Measurements from ENCODE around the gene XAF1. TPM values are rescaled to one million over a fixed set of nuclear protein-coding genes. Genes with fewer than 3 reads are reported as not detected.

XAF1 gene
- total RNA-seq, 1 donor from 2014 or later: 18.6 TPM

DNA sequence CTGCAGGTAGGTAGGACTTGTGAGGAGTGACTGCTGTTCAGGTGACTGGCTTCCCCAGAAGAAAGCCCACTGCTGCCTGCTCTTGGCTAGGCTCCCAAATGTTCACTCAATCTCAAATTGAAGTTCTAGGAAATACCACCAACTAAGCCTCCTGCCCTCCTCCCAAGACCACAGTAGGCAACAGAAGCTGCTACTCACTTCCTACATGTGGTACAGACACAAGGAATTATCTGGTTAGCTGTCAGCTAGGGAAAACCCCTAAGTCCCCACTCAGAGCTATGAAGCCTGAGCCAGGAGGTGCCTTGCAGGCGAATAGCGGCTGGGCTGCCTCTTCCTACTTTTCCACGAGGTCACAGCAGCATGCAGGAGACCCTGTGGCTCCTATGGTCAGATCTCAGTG, 25.0 kb downstream of the XAF1 start:
- Histone ChIP-seq H3K27me3 (ENCODE audit: low read depth) (peaks cover 50% of the 10 kb centered on the region), H3K36me3 (no peaks in the 10 kb centered on the region), H3K4me1 (peaks cover 4% of the 10 kb centered on the region), H3K4me3 (no peak overlapping the region), H3K9me3 (replicated peaks) (peaks cover 43% of the 10 kb centered on the region), H3K27ac (replicated peaks) (no peak overlapping the region)
- intact Hi-C loops (cut with micrococcal nuclease): no loop called here
- TF ChIP-seq, protein P1, sequence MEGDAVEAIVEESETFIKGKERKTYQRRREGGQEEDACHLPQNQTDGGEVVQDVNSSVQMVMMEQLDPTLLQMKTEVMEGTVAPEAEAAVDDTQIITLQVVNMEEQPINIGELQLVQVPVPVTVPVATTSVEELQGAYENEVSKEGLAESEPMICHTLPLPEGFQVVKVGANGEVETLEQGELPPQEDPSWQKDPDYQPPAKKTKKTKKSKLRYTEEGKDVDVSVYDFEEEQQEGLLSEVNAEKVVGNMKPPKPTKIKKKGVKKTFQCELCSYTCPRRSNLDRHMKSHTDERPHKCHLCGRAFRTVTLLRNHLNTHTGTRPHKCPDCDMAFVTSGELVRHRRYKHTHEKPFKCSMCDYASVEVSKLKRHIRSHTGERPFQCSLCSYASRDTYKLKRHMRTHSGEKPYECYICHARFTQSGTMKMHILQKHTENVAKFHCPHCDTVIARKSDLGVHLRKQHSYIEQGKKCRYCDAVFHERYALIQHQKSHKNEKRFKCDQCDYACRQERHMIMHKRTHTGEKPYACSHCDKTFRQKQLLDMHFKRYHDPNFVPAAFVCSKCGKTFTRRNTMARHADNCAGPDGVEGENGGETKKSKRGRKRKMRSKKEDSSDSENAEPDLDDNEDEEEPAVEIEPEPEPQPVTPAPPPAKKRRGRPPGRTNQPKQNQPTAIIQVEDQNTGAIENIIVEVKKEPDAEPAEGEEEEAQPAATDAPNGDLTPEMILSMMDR (IDR thresholded peaks at IDR 0.05; ENCODE audit: borderline replicate concordance): no peak
- no peak for DNase-seq

DNA sequence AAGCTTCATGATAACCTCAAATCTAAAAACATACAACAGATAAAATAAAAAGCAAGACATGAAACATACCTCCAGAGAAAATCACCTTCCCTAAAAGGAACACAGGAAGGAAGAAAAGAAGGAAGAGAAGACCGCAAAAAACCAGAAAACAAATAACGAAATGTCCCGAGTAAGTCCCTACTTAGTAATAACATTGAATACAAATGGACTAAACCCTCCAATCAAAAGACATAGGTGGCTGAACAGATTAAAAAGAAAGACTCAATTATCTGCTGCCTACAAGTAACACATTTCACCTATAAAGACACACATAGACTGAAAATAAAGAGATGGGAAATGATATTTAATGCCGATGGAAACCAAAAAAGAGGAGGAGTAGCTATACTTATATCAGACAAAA, 26.4 kb downstream of the XAF1 start:
- intact Hi-C loops (cut with micrococcal nuclease): no loop called here
- Histone ChIP-seq H3K27ac (replicated peaks) (no peak overlapping the region), H3K9me3 (replicated peaks) (peaks cover 44% of the 10 kb centered on the region), H3K27me3 (ENCODE audit: low read depth) (peaks cover 41% of the 10 kb centered on the region), H3K36me3 (no peaks in the 10 kb centered on the region), H3K4me3 (no peak overlapping the region), H3K4me1 (no peaks in the 10 kb centered on the region)
- DNase-seq: no peak
- TF ChIP-seq, protein P1 (IDR thresholded peaks at IDR 0.05; ENCODE audit: borderline replicate concordance): no peak

DNA sequence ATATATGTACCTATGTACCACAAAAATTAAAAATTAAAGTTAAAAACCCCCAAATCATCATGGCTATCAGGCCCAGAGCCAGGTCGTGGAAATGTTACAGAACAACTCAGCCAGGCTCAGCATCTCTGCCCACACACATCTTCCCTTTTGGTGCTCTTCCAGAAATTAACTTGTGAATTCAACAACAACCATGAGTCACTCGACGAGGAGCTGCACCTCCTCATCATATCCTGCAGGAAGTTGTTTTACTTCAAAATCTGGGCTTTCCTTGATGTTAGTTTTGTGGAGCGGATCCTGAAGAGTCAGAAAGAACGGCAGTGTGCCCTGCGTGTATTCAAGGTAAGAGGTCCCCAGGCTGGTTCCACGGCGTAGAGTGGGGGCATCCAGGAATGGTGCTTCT, 30.8 kb downstream of the XAF1 start:
- no peak for DNase-seq
- no peaks in the 10 kb centered on the region for H3K36me3 ChIP-seq
- TF ChIP-seq, protein P1 (IDR thresholded peaks at IDR 0.05; ENCODE audit: borderline replicate concordance): no peak
- intact Hi-C loops (cut with micrococcal nuclease): no loop called here
- H3K27ac ChIP-seq (replicated peaks): no peak overlapping the region
- no peak overlapping the region for H3K4me3 ChIP-seq
- H3K4me1 ChIP-seq: no peaks in the 10 kb centered on the region
- H3K27me3 ChIP-seq (ENCODE audit: low read depth): peaks cover 46% of the 10 kb centered on the region
- H3K9me3 ChIP-seq (replicated peaks): peaks cover 37% of the 10 kb centered on the region

DNA sequence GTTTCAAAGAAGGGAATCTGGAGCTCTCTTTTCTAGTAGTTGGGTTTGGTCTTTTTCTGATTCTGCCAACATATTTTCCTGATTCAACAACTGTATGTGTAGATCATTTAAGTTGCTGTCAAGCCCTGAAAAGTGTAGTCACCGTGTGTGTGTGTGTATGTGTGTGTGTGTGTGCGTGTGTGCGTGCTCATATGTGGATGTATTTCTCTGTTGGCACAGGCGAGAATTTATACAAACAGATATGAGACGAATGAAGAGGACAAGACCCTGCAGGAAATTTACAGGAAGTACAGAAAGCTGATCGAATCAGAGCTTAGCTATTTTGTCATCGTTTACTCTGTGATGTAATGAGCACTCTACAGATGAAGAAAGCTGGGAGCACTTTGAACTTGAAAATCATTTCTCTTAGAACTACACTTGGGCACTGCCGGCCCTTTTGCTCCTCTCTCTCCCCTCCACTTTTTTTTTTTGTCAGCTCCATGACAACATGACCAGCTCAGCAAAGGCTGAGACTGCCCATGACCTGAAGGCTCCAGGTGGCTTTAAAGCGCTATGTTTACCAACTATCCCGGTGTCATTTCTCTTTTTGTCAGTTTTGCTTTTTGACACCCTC, 31.3 kb downstream of the XAF1 start:
- peaks cover 52% of the 10 kb centered on the region for H3K27me3 ChIP-seq (ENCODE audit: low read depth)
- DNase-seq: no peak
- peaks cover 37% of the 10 kb centered on the region for H3K9me3 ChIP-seq (replicated peaks)
- no peaks in the 10 kb centered on the region for H3K4me1 ChIP-seq
- H3K4me3 ChIP-seq: no peak overlapping the region
- TF ChIP-seq, protein P1 (IDR thresholded peaks at IDR 0.05; ENCODE audit: borderline replicate concordance): no peak
- no peak overlapping the region for H3K27ac ChIP-seq (replicated peaks)
- intact Hi-C loops (cut with micrococcal nuclease): no loop called here
- no peaks in the 10 kb centered on the region for H3K36me3 ChIP-seq

DNA sequence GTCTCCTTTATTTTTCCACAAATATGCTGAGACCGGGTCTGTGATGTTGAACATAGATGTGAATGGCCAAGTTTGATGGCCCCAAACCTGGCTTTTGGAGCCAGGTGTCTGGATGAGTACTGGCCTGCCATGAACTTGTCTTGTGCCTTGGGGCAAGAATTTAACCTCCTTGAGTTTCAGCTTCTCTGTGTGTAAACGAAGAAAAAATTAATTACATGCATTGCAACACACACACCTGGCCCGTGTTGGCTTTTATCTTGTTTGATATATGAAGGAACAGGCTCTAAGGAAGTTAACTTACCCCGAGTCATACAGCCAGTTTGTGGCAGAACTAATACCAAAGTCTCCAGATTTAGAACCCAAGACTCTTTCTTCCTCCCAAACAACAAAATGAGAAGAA, 33.3 kb downstream of the XAF1 start:
- DNase-seq: no peak
- Histone ChIP-seq H3K4me1 (no peaks in the 10 kb centered on the region), H3K27ac (replicated peaks) (no peak overlapping the region), H3K9me3 (replicated peaks) (peaks cover 22% of the 10 kb centered on the region), H3K36me3 (no peaks in the 10 kb centered on the region), H3K4me3 (no peak overlapping the region), H3K27me3 (ENCODE audit: low read depth) (peaks cover 57% of the 10 kb centered on the region)
- TF ChIP-seq, protein P1 (IDR thresholded peaks at IDR 0.05; ENCODE audit: borderline replicate concordance): no peak
- intact Hi-C loops (cut with micrococcal nuclease): no loop called here
